Epithelial cell of proximal tubule (primary cell): Measurements from ENCODE around the gene CPXM2. TPM values are rescaled to one million over a fixed set of nuclear protein-coding genes. Genes with fewer than 3 reads are reported as not detected.

Source experiments
- DNase-seq: peaks from one replicate; pipeline ENCODE4 v3.0.0-alpha.2; 2011; ENCODE audit warnings: low read depth
- H3K4me3 ChIP-seq: 2 replicates; pipeline ENCODE4 v1.5.1; 2011; ENCODE audit warnings: low read depth, mild to moderate bottlenecking, low read length
- CTCF ChIP-seq: conservative IDR thresholded peaks from 2 replicates; pipeline ENCODE4 v1.5.1; 2012; ENCODE audit warnings: low read depth, mild to moderate bottlenecking, low read length
- total RNA-seq: library from RNA; depleted of rRNA; stranded (reverse); fragments of >200 nt; gene quantifications from 2 replicates; pipeline ENCODE4 v1.2.3, GENCODE V29; 2015

CPXM2 gene
- total RNA-seq, 1 donor from 2014 or later, result 1.9 TPM

- TF ChIP-seq CTCF, result no peak
- DNase-seq, result no peak
- no peak overlapping the region for H3K4me3 ChIP-seq
Measured at GRCh38 chr10:123886292-123886691, 5.3 kb downstream of the CPXM2 start.

- no peak for TF ChIP-seq CTCF
- H3K4me3 ChIP-seq, result no peak overlapping the region
- no peak for DNase-seq
Measured at GRCh38 chr10:123885406-123886170, 6.0 kb downstream of the CPXM2 start.

GRCh38 chr10:123884907-123885381, 6.7 kb downstream of the CPXM2 start:
- DNase-seq, result no peak
- TF ChIP-seq CTCF, result no peak

GRCh38 chr10:123884351-123884906, 7.2 kb downstream of the CPXM2 start:
- no peak for TF ChIP-seq CTCF
- no peak overlapping the region for H3K4me3 ChIP-seq
- DNase-seq, result no peak

More at GRCh38 chr10:123884907-123885381, 6.7 kb downstream of the CPXM2 start:
- H3K4me3 ChIP-seq, result no peak overlapping the region

- H3K4me3 ChIP-seq, result no peak overlapping the region
- no peak for TF ChIP-seq CTCF
- no peak for DNase-seq
Measured at GRCh38 chr10:123883673-123884320, 7.8 kb downstream of the CPXM2 start.

- TF ChIP-seq CTCF, result no peak
- DNase-seq, result no peak
- H3K4me3 ChIP-seq, result no peak overlapping the region
Measured at GRCh38 chr10:123882681-123883445, 8.7 kb downstream of the CPXM2 start.
